SK-N-SH treated with all-trans-retinoic acid at 6 μM for 48 hours (cell line): ENCODE measurements around the gene MFAP4.
"Not testable (repeated sequence)": the region's sequence is repeated elsewhere in the genome, so short reads cannot be mapped to it uniquely, and the experiment has no call there.

Experiments
- ATAC-seq: fragments of 200-7000 bp; cut with Tn5 transposase; 3 replicates; pipeline ENCODE4 v1.9.1; 2020; ENCODE audit warnings: mild to moderate bottlenecking, moderate library complexity
- ARNTL ChIP-seq: fragments of 450-650 bp; formaldehyde crosslinking; IDR thresholded peaks from 2 replicates; pipeline ENCODE4 v1.5.0; 2020; ENCODE audit warnings: low read depth, mild to moderate bottlenecking, moderate library complexity, borderline replicate concordance
- BACH2 ChIP-seq: fragments of 250-450 bp; sonication (Bioruptor Pico); IDR thresholded peaks from 2 replicates; pipeline ENCODE4 v1.9.0; 2021; ENCODE audit warnings: mild to moderate bottlenecking, borderline replicate concordance
- CSDC2 ChIP-seq: fragments of 250-450 bp; sonication (Bioruptor Pico); IDR thresholded peaks from 2 replicates; pipeline ENCODE4 v1.5.0; 2020; ENCODE audit warnings: mild to moderate bottlenecking, moderate library complexity
- CSRNP3 ChIP-seq: fragments of 250-450 bp; sonication (Bioruptor Pico); IDR thresholded peaks from 2 replicates; pipeline ENCODE4 v1.5.1; 2021; ENCODE audit warnings: mild to moderate bottlenecking, moderate library complexity
- ESRRG ChIP-seq: fragments of 250-450 bp; sonication (Bioruptor Pico); IDR thresholded peaks from 2 replicates; pipeline ENCODE4 v1.6.1; 2021; ENCODE audit warnings: mild to moderate bottlenecking
- GLIS3 ChIP-seq: fragments of 250-450 bp; sonication (Bioruptor Pico); IDR thresholded peaks from 2 replicates; pipeline ENCODE4 v1.5.0; 2020; ENCODE audit warnings: mild to moderate bottlenecking, moderate library complexity
- ISL1 ChIP-seq: fragments of 250-450 bp; sonication (Bioruptor Pico); IDR thresholded peaks from 2 replicates; pipeline ENCODE4 v2.1.2; 2022; ENCODE audit warnings: mild to moderate bottlenecking, moderate library complexity
- OSR1 ChIP-seq: fragments of 250-450 bp; sonication (Bioruptor Pico); IDR thresholded peaks from 2 replicates; pipeline ENCODE4 v1.8.0; 2022; ENCODE audit warnings: moderate library complexity, mild to moderate bottlenecking, inconsistent platforms
- POU6F1 ChIP-seq: fragments of 250-450 bp; sonication (Bioruptor Pico); IDR thresholded peaks from 2 replicates; pipeline ENCODE4 v1.8.0; 2021; ENCODE audit warnings: low read depth, mild to moderate bottlenecking, moderate library complexity, borderline replicate concordance
- PPARA ChIP-seq: fragments of 250-450 bp; sonication (Bioruptor Pico); IDR thresholded peaks from 2 replicates; pipeline ENCODE4 v1.5.0; 2020; ENCODE audit warnings: mild to moderate bottlenecking, borderline replicate concordance
- SNAI2 ChIP-seq: fragments of 250-450 bp; sonication (Bioruptor Pico); IDR thresholded peaks from 2 replicates; pipeline ENCODE4 v1.5.0; 2020; ENCODE audit warnings: mild to moderate bottlenecking, moderate library complexity
- TCF4 ChIP-seq: fragments of 250-450 bp; sonication (Bioruptor Pico); IDR thresholded peaks from 2 replicates; pipeline ENCODE4 v1.8.0; 2021; ENCODE audit warnings: mild to moderate bottlenecking, moderate library complexity, borderline replicate concordance
- TOX ChIP-seq: fragments of 250-450 bp; sonication (Bioruptor Pico); IDR thresholded peaks from 2 replicates; pipeline ENCODE4 v1.8.0; 2021; ENCODE audit warnings: mild to moderate bottlenecking, moderate library complexity, borderline replicate concordance
- ZC3H10 ChIP-seq: fragments of 250-450 bp; sonication (Bioruptor Pico); IDR thresholded peaks from 2 replicates; pipeline ENCODE4 v1.5.1; 2021; ENCODE audit warnings: mild to moderate bottlenecking, moderate library complexity
- ZFP3 ChIP-seq: fragments of 250-450 bp; sonication (Bioruptor Pico); IDR thresholded peaks from 2 replicates; pipeline ENCODE4 v1.5.0; 2020; ENCODE audit warnings: mild to moderate bottlenecking, moderate library complexity
- ZFP30 ChIP-seq: fragments of 450-650 bp; formaldehyde crosslinking; IDR thresholded peaks from 2 replicates; pipeline ENCODE4 v1.5.0; 2022; ENCODE audit warnings: mild to moderate bottlenecking, moderate library complexity
- ZNF565 ChIP-seq: fragments of 450-650 bp; formaldehyde crosslinking; conservative IDR thresholded peaks from 2 replicates; pipeline ENCODE4 v1.5.0; 2020; ENCODE audit warnings: low read depth, mild to moderate bottlenecking, moderate library complexity
- ZNF70 ChIP-seq: fragments of 450-650 bp; formaldehyde crosslinking; IDR thresholded peaks from 2 replicates; pipeline ENCODE4 v1.5.0; 2020; ENCODE audit warnings: mild to moderate bottlenecking, moderate library complexity
- ZNF8 ChIP-seq: fragments of 450-650 bp; formaldehyde crosslinking; IDR thresholded peaks from 2 replicates; pipeline ENCODE4 v1.5.0; 2020; ENCODE audit warnings: mild to moderate bottlenecking, moderate library complexity
- TF ChIP-seq, protein P1 (sequence below): fragments of 250-450 bp; sonication (Bioruptor Pico); IDR thresholded peaks from 2 replicates; pipeline ENCODE4 v1.5.1; 2020; ENCODE audit warnings: low read depth, mild to moderate bottlenecking, moderate library complexity
- TF ChIP-seq, protein P2 (sequence below): fragments of 250-450 bp; sonication (Bioruptor Pico); IDR thresholded peaks from 2 replicates; pipeline ENCODE4 v1.8.0; 2020; ENCODE audit warnings: mild to moderate bottlenecking, moderate library complexity, borderline replicate concordance
- TF ChIP-seq, protein P3 (sequence below): fragments of 250-450 bp; sonication (Bioruptor Pico); IDR thresholded peaks from 2 replicates; pipeline ENCODE4 v1.5.0; 2020; ENCODE audit warnings: mild to moderate bottlenecking, moderate library complexity

MFAP4 gene

GRCh38 chr17:19354748-19355147 is 32.2 kb downstream of the MFAP4 start:
- ATAC-seq: no peak
- TF ChIP-seq ZNF8: no peak
- TF ChIP-seq ZFP3: no peak
- no peak for TF ChIP-seq ZFP30
- TF ChIP-seq ZNF565 (CRISPR knock-in tag): no peak

- not testable (repeated sequence) for ATAC-seq
Observed at GRCh38 chr17:19353401-19353800, 33.6 kb downstream of the MFAP4 start.

GRCh38 chr17:19348806-19349205 is 38.2 kb downstream of the MFAP4 start:
- no peak for ATAC-seq
- TF ChIP-seq OSR1 (CRISPR knock-in tag) (no peak), ISL1 (CRISPR knock-in tag) (no peak), TCF4 (CRISPR knock-in tag) (no peak), POU6F1 (CRISPR knock-in tag) (no peak), ZNF565 (CRISPR knock-in tag) (no peak), SNAI2 (CRISPR knock-in tag) (no peak), ESRRG (CRISPR knock-in tag) (no peak), ZNF70 (no peak), ZFP30 (no peak), GLIS3 (no peak), ZFP3 (no peak), TOX (CRISPR knock-in tag) (no peak), ARNTL (CRISPR knock-in tag) (no peak), PPARA (CRISPR knock-in tag) (no peak), CSDC2 (CRISPR knock-in tag) (no peak), ZC3H10 (no peak), BACH2 (CRISPR knock-in tag) (no peak)
- TF ChIP-seq, protein P1, sequence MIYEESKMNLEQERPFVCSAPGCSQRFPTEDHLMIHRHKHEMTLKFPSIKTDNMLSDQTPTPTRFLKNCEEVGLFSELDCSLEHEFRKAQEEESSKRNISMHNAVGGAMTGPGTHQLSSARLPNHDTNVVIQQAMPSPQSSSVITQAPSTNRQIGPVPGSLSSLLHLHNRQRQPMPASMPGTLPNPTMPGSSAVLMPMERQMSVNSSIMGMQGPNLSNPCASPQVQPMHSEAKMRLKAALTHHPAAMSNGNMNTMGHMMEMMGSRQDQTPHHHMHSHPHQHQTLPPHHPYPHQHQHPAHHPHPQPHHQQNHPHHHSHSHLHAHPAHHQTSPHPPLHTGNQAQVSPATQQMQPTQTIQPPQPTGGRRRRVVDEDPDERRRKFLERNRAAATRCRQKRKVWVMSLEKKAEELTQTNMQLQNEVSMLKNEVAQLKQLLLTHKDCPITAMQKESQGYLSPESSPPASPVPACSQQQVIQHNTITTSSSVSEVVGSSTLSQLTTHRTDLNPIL (CRISPR knock-in tag): no peak
- TF ChIP-seq, protein P2, sequence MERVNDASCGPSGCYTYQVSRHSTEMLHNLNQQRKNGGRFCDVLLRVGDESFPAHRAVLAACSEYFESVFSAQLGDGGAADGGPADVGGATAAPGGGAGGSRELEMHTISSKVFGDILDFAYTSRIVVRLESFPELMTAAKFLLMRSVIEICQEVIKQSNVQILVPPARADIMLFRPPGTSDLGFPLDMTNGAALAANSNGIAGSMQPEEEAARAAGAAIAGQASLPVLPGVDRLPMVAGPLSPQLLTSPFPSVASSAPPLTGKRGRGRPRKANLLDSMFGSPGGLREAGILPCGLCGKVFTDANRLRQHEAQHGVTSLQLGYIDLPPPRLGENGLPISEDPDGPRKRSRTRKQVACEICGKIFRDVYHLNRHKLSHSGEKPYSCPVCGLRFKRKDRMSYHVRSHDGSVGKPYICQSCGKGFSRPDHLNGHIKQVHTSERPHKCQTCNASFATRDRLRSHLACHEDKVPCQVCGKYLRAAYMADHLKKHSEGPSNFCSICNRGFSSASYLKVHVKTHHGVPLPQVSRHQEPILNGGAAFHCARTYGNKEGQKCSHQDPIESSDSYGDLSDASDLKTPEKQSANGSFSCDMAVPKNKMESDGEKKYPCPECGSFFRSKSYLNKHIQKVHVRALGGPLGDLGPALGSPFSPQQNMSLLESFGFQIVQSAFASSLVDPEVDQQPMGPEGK (CRISPR knock-in tag): no peak
- TF ChIP-seq, protein P3, sequence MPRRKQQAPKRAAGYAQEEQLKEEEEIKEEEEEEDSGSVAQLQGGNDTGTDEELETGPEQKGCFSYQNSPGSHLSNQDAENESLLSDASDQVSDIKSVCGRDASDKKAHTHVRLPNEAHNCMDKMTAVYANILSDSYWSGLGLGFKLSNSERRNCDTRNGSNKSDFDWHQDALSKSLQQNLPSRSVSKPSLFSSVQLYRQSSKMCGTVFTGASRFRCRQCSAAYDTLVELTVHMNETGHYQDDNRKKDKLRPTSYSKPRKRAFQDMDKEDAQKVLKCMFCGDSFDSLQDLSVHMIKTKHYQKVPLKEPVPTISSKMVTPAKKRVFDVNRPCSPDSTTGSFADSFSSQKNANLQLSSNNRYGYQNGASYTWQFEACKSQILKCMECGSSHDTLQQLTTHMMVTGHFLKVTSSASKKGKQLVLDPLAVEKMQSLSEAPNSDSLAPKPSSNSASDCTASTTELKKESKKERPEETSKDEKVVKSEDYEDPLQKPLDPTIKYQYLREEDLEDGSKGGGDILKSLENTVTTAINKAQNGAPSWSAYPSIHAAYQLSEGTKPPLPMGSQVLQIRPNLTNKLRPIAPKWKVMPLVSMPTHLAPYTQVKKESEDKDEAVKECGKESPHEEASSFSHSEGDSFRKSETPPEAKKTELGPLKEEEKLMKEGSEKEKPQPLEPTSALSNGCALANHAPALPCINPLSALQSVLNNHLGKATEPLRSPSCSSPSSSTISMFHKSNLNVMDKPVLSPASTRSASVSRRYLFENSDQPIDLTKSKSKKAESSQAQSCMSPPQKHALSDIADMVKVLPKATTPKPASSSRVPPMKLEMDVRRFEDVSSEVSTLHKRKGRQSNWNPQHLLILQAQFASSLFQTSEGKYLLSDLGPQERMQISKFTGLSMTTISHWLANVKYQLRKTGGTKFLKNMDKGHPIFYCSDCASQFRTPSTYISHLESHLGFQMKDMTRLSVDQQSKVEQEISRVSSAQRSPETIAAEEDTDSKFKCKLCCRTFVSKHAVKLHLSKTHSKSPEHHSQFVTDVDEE (CRISPR knock-in tag): no peak

DNA sequence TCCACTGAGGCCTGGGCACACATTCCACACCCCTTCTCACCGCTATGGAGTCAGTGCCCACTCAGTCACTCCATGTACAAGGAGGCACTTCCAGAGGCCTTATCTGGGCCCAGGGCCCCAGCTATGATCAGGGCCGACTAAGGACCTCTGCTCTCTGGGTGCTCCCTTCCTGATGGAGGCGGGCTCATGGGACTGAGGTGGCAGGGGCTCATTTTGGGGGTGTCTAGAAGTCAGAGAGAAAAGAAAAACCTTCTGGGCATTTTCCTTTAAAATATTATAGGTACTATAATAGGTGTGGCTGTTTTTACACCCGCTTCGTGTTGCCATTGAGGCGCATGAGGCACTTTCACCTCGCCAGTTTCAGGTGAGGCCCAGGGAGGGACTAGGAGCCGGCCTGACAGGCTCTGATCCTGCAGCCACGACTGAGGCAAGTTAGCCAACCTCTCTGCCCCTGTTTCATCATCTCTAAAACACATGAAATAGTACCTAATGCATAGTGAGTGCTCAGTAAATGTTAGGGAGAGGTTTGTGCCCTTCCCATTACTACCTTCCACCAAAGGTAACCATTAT is 38.8 kb downstream of the MFAP4 start:
- ATAC-seq: no peak
- TF ChIP-seq ZNF70 (no peak), ZNF8 (no peak), ZNF565 (CRISPR knock-in tag) (no peak), TOX (CRISPR knock-in tag) (no peak), ESRRG (CRISPR knock-in tag) (no peak), OSR1 (CRISPR knock-in tag) (no peak), PPARA (CRISPR knock-in tag) (no peak), GLIS3 (no peak), ZFP3 (no peak), ZC3H10 (no peak), CSDC2 (CRISPR knock-in tag) (no peak), CSRNP3 (CRISPR knock-in tag) (no peak), POU6F1 (CRISPR knock-in tag) (no peak), ZFP30 (no peak)
- TF ChIP-seq, protein P3 (CRISPR knock-in tag): no peak
